PC-3 (cell line): ENCODE data around the gene IRF3. TPM values are rescaled to one million over a fixed set of nuclear protein-coding genes. Genes with fewer than 3 reads are reported as not detected.

ENCODE experiments used
- ATAC-seq: fragments of 200-7000 bp; cut with Tn5 transposase; 2 replicates; pipeline ENCODE4 v1.9.1; 2020; ENCODE audit warnings: mild to moderate bottlenecking, moderate library complexity
- BruUV-seq: library from RNA; stranded (reverse); fragments of 400-500 nt; replicated peaks from 2 replicates; lab custom pipeline; 2021; lab: Mats Ljungman, UMichigan
- CTCF ChIA-PET: fragments of 300-600 bp; sonication (Branson Sonifier 250); formaldehyde crosslinking; loops from one replicate; lab custom pipeline; 2022; ENCODE audit warnings: antibody characterized with exemption; lab: Charles Lee
- POLR2A ChIA-PET: fragments of 300-600 bp; sonication (Branson Sonifier 250); formaldehyde crosslinking; loops from one replicate; lab custom pipeline; 2022; ENCODE audit warnings: antibody characterized with exemption; ENCODE audit not compliant: unreplicated experiment; lab: Charles Lee
- DNase-seq: peaks from one replicate; pipeline ENCODE4 v3.0.0-alpha.2; 2015
- H2AFZ ChIP-seq: fragments of 300-600 bp; sonication (generic); 2 replicates; pipeline ENCODE4 v1.6.0; 2016; ENCODE audit warnings: antibody characterized with exemption, low read length
- H3F3A ChIP-seq: fragments of 300-600 bp; sonication (generic); one replicate; pipeline ENCODE4 v1.6.0; 2017; ENCODE audit warnings: antibody characterized with exemption, low read length, control low read depth, mild to moderate bottlenecking; ENCODE audit not compliant: unreplicated experiment
- H3K27ac ChIP-seq: fragments of 300-600 bp; sonication (generic); 2 replicates; pipeline ENCODE4 v1.5.1; 2016; ENCODE audit warnings: mild to moderate bottlenecking, low read length
- H3K27me3 ChIP-seq: fragments of 300-600 bp; sonication (generic); 2 replicates; pipeline ENCODE4 v1.6.1; 2016; ENCODE audit warnings: low read length, mixed read lengths
- H3K36me3 ChIP-seq: fragments of 300-600 bp; sonication (generic); 2 replicates; pipeline ENCODE4 v1.6.1; 2016; ENCODE audit warnings: low read depth, mixed run types, low read length, mixed read lengths
- H3K4me1 ChIP-seq: fragments of 300-600 bp; sonication (generic); 2 replicates; pipeline ENCODE4 v1.5.1; 2016; ENCODE audit warnings: low read length; ENCODE audit not compliant: insufficient read depth
- H3K4me2 ChIP-seq: fragments of 300-600 bp; sonication (generic); 2 replicates; pipeline ENCODE4 v1.6.0; 2016; ENCODE audit warnings: low read length
- H3K4me3 ChIP-seq: fragments of 300-600 bp; sonication (generic); 2 replicates; pipeline ENCODE4 v1.5.1; 2016; ENCODE audit warnings: mild to moderate bottlenecking, low read length, mixed read lengths
- H3K79me2 ChIP-seq: fragments of 300-600 bp; sonication (generic); 2 replicates; pipeline ENCODE4 v1.6.1; 2017; ENCODE audit warnings: low read length, mixed read lengths
- H3K9ac ChIP-seq: fragments of 300-600 bp; sonication (generic); 2 replicates; pipeline ENCODE4 v1.6.0; 2016; ENCODE audit warnings: mild to moderate bottlenecking, low read length
- H3K9me2 ChIP-seq: fragments of 300-600 bp; sonication (generic); replicated peaks from 2 replicates; pipeline ENCODE4 v1.6.1; 2016; ENCODE audit warnings: mixed run types, low read length, mixed read lengths
- H3K9me3 ChIP-seq: fragments of 300-600 bp; sonication (generic); 2 replicates; pipeline ENCODE4 v1.6.1; 2016; ENCODE audit warnings: low read length, mixed read lengths
- H4K20me1 ChIP-seq: fragments of 300-600 bp; sonication (generic); 2 replicates; pipeline ENCODE4 v1.6.1; 2016; ENCODE audit warnings: low read length, mixed read lengths
- EZH2 ChIP-seq: fragments of 300-600 bp; sonication (generic); IDR thresholded peaks from one replicate; pipeline ENCODE4 v1.6.1; 2017; ENCODE audit warnings: antibody characterized with exemption, mild to moderate bottlenecking, low read length; ENCODE audit not compliant: unreplicated experiment
- EZH2phosphoT487 ChIP-seq: fragments of 300-600 bp; sonication (generic); IDR thresholded peaks from 2 replicates; pipeline ENCODE4 v1.6.1; 2018; ENCODE audit warnings: mild to moderate bottlenecking, antibody characterized with exemption, low read length, borderline replicate concordance
- intact Hi-C: fragments of 100-400 bp; cut with micrococcal nuclease; formaldehyde crosslinking; loops from 2 replicates; pipeline ENCODE4 v1.9.0; 2023
- total RNA-seq: library from RNA; depleted of rRNA; stranded (reverse); fragments of >200 nt; gene quantifications from 2 replicates; pipeline ENCODE4 v1.2.3, GENCODE V29; 2014
- TF ChIP-seq, protein P1 (sequence below): fragments of 300-600 bp; sonication (generic); conservative IDR thresholded peaks from 2 replicates; pipeline ENCODE4 v1.5.1; 2017; ENCODE audit warnings: antibody characterized with exemption, low read depth, mild to moderate bottlenecking, low read length

Gene IRF3
- total RNA-seq, 1 experiment from 2014 or later, result 236 TPM

DNA sequence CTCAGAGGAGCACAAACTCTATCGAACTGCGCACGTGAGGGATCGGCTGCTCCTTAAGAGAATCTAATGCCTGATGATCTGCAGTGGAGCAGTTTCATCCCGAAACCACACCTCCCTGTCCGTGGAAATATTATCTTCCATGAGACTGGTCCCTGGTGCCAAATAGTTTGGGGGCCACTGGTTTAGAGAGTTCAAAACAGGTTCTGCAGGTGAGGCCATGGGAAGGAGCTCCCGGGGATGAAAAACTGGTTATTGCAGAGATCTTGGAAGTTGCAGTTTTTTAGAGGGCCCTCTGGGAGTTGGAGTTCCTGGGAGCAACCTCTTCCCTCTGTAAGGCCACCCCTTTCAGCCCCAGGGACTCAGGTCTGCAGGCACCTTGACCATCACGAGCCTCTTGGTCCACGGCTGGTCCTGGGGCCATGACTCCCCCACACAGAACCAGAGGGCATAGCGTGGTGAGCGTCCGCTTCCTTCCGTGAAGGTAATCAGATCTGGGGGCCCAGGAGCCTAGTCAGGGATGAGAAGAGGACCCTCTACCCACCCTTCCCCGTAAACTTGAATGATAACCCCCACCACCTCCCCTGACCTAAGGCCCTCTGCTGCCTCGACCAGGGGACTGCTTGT is 5.2 kb downstream of the IRF3 start:
- no peak overlapping the region for H3K4me3 ChIP-seq
- no peak for DNase-seq
- no peak overlapping the region for H2AFZ ChIP-seq
- H3K9me3 ChIP-seq, result no peaks in the 10 kb centered on the region
- H4K20me1 ChIP-seq, result no peaks in the 10 kb centered on the region
- intact Hi-C loops, result no loop called here
- TF ChIP-seq EZH2 (no peak), EZH2phosphoT487 (no peak)
- TF ChIP-seq, protein P1, sequence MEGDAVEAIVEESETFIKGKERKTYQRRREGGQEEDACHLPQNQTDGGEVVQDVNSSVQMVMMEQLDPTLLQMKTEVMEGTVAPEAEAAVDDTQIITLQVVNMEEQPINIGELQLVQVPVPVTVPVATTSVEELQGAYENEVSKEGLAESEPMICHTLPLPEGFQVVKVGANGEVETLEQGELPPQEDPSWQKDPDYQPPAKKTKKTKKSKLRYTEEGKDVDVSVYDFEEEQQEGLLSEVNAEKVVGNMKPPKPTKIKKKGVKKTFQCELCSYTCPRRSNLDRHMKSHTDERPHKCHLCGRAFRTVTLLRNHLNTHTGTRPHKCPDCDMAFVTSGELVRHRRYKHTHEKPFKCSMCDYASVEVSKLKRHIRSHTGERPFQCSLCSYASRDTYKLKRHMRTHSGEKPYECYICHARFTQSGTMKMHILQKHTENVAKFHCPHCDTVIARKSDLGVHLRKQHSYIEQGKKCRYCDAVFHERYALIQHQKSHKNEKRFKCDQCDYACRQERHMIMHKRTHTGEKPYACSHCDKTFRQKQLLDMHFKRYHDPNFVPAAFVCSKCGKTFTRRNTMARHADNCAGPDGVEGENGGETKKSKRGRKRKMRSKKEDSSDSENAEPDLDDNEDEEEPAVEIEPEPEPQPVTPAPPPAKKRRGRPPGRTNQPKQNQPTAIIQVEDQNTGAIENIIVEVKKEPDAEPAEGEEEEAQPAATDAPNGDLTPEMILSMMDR, result no peak
- peaks cover 5% of the 10 kb centered on the region; the same call in 1 of the 2 replicates for H3K4me1 ChIP-seq
- no TSS peak for BruUV-seq
- ChIA-PET CTCF (no interaction called here), POLR2A (interaction anchor here (0.6 kb wide), 1 partner anchor 16 kb away, joined by 7 read pairs; the partner anchor contains the start of gene PRMT1)
- no peaks in the 10 kb centered on the region for H3F3A ChIP-seq
- H3K79me2 ChIP-seq, result peaks cover 13% of the 10 kb centered on the region
- no peak overlapping the region for H3K27ac ChIP-seq
- no peak overlapping the region for H3K4me2 ChIP-seq
- no peak for ATAC-seq
- peaks cover 37% of the 10 kb centered on the region for H3K36me3 ChIP-seq
- H3K9ac ChIP-seq, result no peak overlapping the region
- H3K27me3 ChIP-seq, result no peaks in the 10 kb centered on the region
- no peaks in the 10 kb centered on the region for H3K9me2 ChIP-seq

DNA sequence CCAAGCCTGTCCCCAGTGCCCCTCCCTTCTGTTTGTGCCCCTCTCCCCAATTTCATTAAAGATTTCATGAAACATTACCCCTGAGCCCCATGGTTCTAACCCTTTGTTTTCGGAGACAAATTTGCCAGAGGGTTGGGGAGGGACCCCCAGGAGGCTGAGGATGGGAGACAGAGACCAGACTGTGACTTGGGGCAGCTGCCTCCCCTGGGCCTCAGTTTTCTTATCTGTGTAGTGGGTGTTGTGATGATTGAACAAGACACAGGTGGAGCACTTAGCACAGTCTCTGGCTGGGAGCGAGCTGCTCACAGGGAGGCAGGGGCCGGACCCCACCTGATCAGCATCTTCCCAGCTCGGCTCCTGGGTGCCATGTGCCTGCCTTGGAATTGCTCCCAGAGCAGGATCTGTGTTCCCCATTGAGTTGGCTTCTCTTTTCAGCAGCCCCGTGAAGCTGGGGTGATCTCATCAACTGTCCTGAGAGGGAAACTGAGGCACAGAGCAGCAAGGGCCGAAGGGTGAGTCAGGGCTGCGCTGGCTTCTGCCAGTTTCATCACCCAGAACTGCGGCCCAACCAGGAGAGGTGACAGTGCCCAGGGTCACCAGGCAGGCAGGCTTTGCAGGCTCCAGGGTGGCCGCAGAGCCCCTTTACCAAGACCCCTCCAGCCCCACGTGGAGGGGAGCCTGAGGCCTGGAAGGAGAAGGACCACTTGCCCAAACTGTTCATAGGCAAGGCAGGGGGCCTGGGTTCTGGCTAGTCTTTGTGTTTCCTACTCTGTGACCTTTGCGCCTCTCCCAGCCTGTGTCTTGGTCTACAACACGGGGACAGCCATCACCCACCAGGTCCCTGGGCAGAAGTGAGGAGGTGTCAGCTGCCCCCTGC is 6.9 kb downstream of the IRF3 start:
- no peak overlapping the region for H2AFZ ChIP-seq
- no peak for DNase-seq
- ATAC-seq, result no peak
- no peak overlapping the region for H3K27ac ChIP-seq
- BruUV-seq, result no TSS peak
- no peaks in the 10 kb centered on the region for H4K20me1 ChIP-seq
- H3K4me1 ChIP-seq, result 0 out of 2 replicates have a peak, but pooled peaks cover under 1% of the 10 kb centered on the region
- peaks cover 5% of the 10 kb centered on the region; the same call in 1 of the 2 replicates for H3K79me2 ChIP-seq
- no peaks in the 10 kb centered on the region for H3K27me3 ChIP-seq
- intact Hi-C loops, result no loop called here
- no peaks in the 10 kb centered on the region for H3K9me3 ChIP-seq
- H3K4me3 ChIP-seq, result no peak overlapping the region
- H3K36me3 ChIP-seq, result peaks cover 51% of the 10 kb centered on the region
- H3K9ac ChIP-seq, result no peak overlapping the region
- no peaks in the 10 kb centered on the region for H3F3A ChIP-seq
- no peak overlapping the region for H3K4me2 ChIP-seq
- TF ChIP-seq, protein P1, result no peak
- TF ChIP-seq EZH2phosphoT487, result no peak
- ChIA-PET POLR2A (no interaction called here), CTCF (no interaction called here)
- no peaks in the 10 kb centered on the region for H3K9me2 ChIP-seq

DNA sequence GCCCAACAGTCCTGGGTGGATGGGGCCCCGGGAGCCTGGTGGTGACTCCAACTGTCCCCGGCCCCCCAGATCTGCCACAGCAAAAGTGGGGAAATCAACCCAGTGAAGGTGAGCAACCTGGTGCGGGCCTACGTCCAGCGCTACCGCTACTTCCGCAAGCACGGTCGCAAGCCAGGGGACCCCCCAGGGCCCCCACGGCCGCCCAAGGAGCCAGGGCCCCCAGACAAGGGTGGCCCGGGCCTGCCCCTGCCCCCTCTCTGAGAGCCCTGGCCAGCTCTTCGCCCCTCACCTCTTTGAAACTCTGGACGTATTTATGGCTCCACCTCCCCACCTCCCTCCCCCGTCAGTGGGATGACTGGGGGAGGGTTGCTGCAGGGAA is 7.5 kb downstream of the IRF3 start:
- DNase-seq (no peak), ATAC-seq (no peak)
- no peaks in the 10 kb centered on the region for H3F3A ChIP-seq
- ChIA-PET POLR2A (no interaction called here), CTCF (no interaction called here)
- peaks cover 1% of the 10 kb centered on the region; the same call in 1 of the 2 replicates for H3K79me2 ChIP-seq
- H3K4me3 ChIP-seq, result no peak overlapping the region
- H3K4me1 ChIP-seq, result no peaks in the 10 kb centered on the region
- 0 out of 2 replicates have a peak, but pooled peaks cover 3% of the 10 kb centered on the region for H4K20me1 ChIP-seq
- intact Hi-C loops, result no loop called here
- TF ChIP-seq EZH2phosphoT487, result no peak
- no peak for TF ChIP-seq EZH2
- TF ChIP-seq, protein P1, result no peak
- H3K9me3 ChIP-seq, result no peaks in the 10 kb centered on the region
- H3K4me2 ChIP-seq, result no peak overlapping the region
- H3K27ac ChIP-seq, result no peak overlapping the region
- H2AFZ ChIP-seq, result no peak overlapping the region
- peaks cover 52% of the 10 kb centered on the region for H3K36me3 ChIP-seq
- H3K9me2 ChIP-seq, result no peaks in the 10 kb centered on the region
- H3K27me3 ChIP-seq, result no peaks in the 10 kb centered on the region
- BruUV-seq, result TSS peak; percentile 25
- no peak overlapping the region for H3K9ac ChIP-seq
